Mesendoderm (in vitro differentiated cells): ENCODE data around the gene MEIOB.

Experiments used
- DNase-seq: peaks from one replicate; pipeline ENCODE4 v3.0.0; 2013
- H2AK5ac ChIP-seq: 2 replicates; pipeline ENCODE4 v1.6.1; 2013; ENCODE audit warnings: low read length, inconsistent platforms
- H2BK120ac ChIP-seq: 2 replicates; pipeline ENCODE4 v1.6.1; 2013; ENCODE audit warnings: low read depth, mild to moderate bottlenecking, low read length, moderate library complexity, mixed read lengths
- H2BK15ac ChIP-seq: replicated peaks from 2 replicates; pipeline ENCODE4 v1.6.1; 2013; ENCODE audit warnings: low read depth, mild to moderate bottlenecking, moderate library complexity
- H2BK5ac ChIP-seq: 2 replicates; pipeline ENCODE4 v1.6.1; 2013; ENCODE audit warnings: low read length, inconsistent platforms
- H3K18ac ChIP-seq: 2 replicates; pipeline ENCODE4 v1.6.1; 2013; ENCODE audit warnings: mild to moderate bottlenecking, low read length, mixed read lengths
- H3K23ac ChIP-seq: one replicate; pipeline ENCODE4 v1.6.1; 2013; ENCODE audit warnings: low read length
- H3K27ac ChIP-seq: 2 replicates; pipeline ENCODE4 v1.5.1; 2013; ENCODE audit warnings: low read depth, mild to moderate bottlenecking, inconsistent platforms, low read length, moderate library complexity
- H3K27me3 ChIP-seq: 2 replicates; pipeline ENCODE4 v1.6.1; 2013; ENCODE audit warnings: low read length, control low read depth, mild to moderate bottlenecking, inconsistent platforms; ENCODE audit not compliant: insufficient read depth, poor library complexity
- H3K36me3 ChIP-seq: 2 replicates; pipeline ENCODE4 v1.6.1; 2013; ENCODE audit warnings: low read length, inconsistent platforms; ENCODE audit not compliant: control insufficient read depth, insufficient read depth
- H3K4ac ChIP-seq: one replicate; pipeline ENCODE4 v1.6.1; 2013; ENCODE audit warnings: low read depth, mild to moderate bottlenecking, low read length, moderate library complexity
- H3K4me1 ChIP-seq: 2 replicates; pipeline ENCODE4 v1.6.1; 2013; ENCODE audit warnings: low read depth, low read length, inconsistent platforms; ENCODE audit not compliant: control insufficient read depth
- H3K4me2 ChIP-seq: 2 replicates; pipeline ENCODE4 v1.6.1; 2013; ENCODE audit warnings: low read length
- H3K4me3 ChIP-seq: 2 replicates; pipeline ENCODE4 v1.5.1; 2013; ENCODE audit warnings: mild to moderate bottlenecking, low read length
- H3K56ac ChIP-seq: one replicate; pipeline ENCODE4 v1.6.1; 2013; ENCODE audit warnings: low read length
- H3K79me1 ChIP-seq: 2 replicates; pipeline ENCODE4 v1.6.1; 2013; ENCODE audit warnings: low read length, inconsistent platforms
- H3K79me2 ChIP-seq: 2 replicates; pipeline ENCODE4 v1.6.1; 2013; ENCODE audit warnings: mild to moderate bottlenecking, low read length; ENCODE audit not compliant: control insufficient read depth, insufficient read depth
- H3K9ac ChIP-seq: 2 replicates; pipeline ENCODE4 v1.6.1; 2013; ENCODE audit warnings: low read length, inconsistent platforms
- H4K5ac ChIP-seq: one replicate; pipeline ENCODE4 v1.6.1; 2013; ENCODE audit warnings: low read length
- H4K8ac ChIP-seq: one replicate; pipeline ENCODE4 v1.6.1; 2013; ENCODE audit warnings: low read depth, mild to moderate bottlenecking, control low read depth, low read length, moderate library complexity
- WGBS: extraction: QIAGEN DNeasy Blood & Tissue Kit; methylation state at CpG from one replicate; pipeline ENCODE4 v1.1.7; 2013; ENCODE audit warnings: low lambda C conversion rate, missing lambda C conversion rate; ENCODE audit not compliant: insufficient coverage; ENCODE audit errors: extremely low coverage; 5-methylcytosine and 5-hydroxymethylcytosine counted together

The MEIOB gene

DNA sequence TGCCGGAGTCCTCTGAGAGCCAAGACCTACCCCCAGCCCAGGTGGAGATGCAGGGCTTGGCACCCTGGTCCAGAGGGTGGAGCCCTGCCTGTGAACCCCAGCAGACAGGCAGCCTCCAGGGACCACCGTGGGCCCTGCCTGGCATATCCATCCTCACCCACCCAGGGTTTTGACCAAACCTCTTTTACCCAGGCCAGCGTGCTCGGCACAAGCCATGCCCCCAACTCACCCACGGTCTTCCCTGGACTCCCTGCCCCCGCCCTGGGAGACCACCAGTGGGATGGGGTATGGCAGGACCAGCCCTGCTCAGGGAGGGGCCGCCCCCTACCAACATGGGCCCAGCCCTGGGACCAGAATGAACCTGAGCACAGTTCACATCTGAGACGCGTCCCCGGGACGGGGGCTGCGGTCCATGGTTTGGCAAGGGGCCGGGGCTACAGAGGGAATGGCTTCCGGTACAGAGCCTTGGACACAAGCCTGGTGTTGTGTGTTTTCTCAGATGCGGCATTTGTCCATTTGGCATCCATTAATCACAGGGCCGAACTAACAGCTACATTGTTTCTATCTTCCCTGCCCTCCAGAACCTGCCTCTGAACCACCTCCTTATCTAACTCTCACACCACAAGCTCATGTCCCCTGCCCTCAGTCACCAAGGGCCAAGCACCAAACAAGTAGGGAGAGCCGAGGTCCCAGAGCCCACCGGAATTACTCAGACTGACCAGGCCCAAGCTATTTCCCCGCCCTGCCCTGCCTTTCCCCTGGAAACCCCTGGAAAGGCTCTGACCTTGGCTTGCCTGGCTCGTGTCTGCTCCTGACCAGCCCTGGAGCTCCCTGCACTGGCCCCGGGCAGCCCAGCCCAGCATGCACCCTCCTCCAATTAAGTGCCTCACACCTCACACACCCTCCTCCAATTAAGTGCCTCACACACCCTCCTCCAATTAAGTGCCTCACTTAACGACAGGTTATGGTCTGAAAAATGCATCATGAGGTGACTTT is 32.2 kb upstream of the MEIOB start:
- no CpG with 5 or more reads among the region's 22 CpGs for WGBS
- DNase-seq = no peak
- H3K4me1 ChIP-seq = no peaks in the 10 kb centered on the region
- no peak overlapping the region for H3K18ac ChIP-seq
- H4K8ac ChIP-seq = no peak overlapping the region
- no peak overlapping the region for H3K4me2 ChIP-seq
- no peak overlapping the region for H2AK5ac ChIP-seq
- no peak overlapping the region for H3K27ac ChIP-seq
- H3K23ac ChIP-seq = no peak overlapping the region
- no peaks in the 10 kb centered on the region for H3K79me2 ChIP-seq
- no peak overlapping the region for H2BK120ac ChIP-seq
- no peaks in the 10 kb centered on the region for H3K27me3 ChIP-seq
- no peaks in the 10 kb centered on the region for H3K36me3 ChIP-seq
- no peak overlapping the region for H3K4ac ChIP-seq
- no peak overlapping the region for H2BK15ac ChIP-seq
- H3K9ac ChIP-seq = no peak overlapping the region
- no peak overlapping the region for H4K5ac ChIP-seq
- no peak overlapping the region for H3K56ac ChIP-seq
- no peak overlapping the region for H3K4me3 ChIP-seq
- H2BK5ac ChIP-seq = no peak overlapping the region
- no peaks in the 10 kb centered on the region for H3K79me1 ChIP-seq

- Histone ChIP-seq H3K4me3 (no peak overlapping the region), H4K8ac (no peak overlapping the region), H3K4me1 (no peaks in the 10 kb centered on the region), H2AK5ac (no peak overlapping the region), H3K23ac (no peak overlapping the region), H3K4ac (no peak overlapping the region), H2BK120ac (no peak overlapping the region), H3K79me1 (no peaks in the 10 kb centered on the region), H2BK5ac (no peak overlapping the region), H4K5ac (no peak overlapping the region), H2BK15ac (no peak overlapping the region), H3K27me3 (no peaks in the 10 kb centered on the region), H3K56ac (no peak overlapping the region), H3K4me2 (no peak overlapping the region), H3K36me3 (no peaks in the 10 kb centered on the region), H3K79me2 (no peaks in the 10 kb centered on the region), H3K9ac (no peak overlapping the region), H3K18ac (no peak overlapping the region), H3K27ac (no peak overlapping the region)
- WGBS = no CpG with 5 or more reads among the region's 13 CpGs
- no peak for DNase-seq
Observed at GRCh38 chr16:1903220-1903574, 31.2 kb upstream of the MEIOB start.

GRCh38 chr16:1902547-1903219 is 30.7 kb upstream of the MEIOB start:
- H3K27me3 ChIP-seq = no peaks in the 10 kb centered on the region

DNA sequence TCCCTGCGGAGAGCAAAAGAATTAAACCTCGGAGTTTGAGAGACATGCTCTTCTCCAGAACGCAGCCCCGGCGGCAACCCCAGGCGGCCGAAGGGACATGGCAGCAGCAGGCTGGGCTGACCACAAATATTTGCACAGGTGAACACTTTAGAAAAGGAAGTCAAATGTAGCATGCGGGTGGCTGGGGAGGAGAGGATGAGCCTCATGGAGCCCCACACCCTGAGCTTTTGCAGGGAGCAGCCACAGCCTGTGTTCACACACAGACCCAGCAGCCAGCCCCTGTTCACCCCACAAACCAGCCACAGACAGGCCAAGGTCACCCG is 28.4 kb upstream of the MEIOB start:
- H3K9ac ChIP-seq = no peak overlapping the region
- H3K4me1 ChIP-seq = no peaks in the 10 kb centered on the region
- H3K4ac ChIP-seq = no peak overlapping the region
- H4K8ac ChIP-seq = no peak overlapping the region
- H3K27ac ChIP-seq = no peak overlapping the region
- H3K4me2 ChIP-seq = no peak overlapping the region
- H3K79me1 ChIP-seq = no peaks in the 10 kb centered on the region
- H3K79me2 ChIP-seq = no peaks in the 10 kb centered on the region
- H2BK15ac ChIP-seq = no peak overlapping the region
- H3K18ac ChIP-seq = no peak overlapping the region
- H4K5ac ChIP-seq = no peak overlapping the region
- H3K27me3 ChIP-seq = no peaks in the 10 kb centered on the region
- no peak for DNase-seq
- H2BK120ac ChIP-seq = no peak overlapping the region
- no peak overlapping the region for H3K23ac ChIP-seq
- no peak overlapping the region for H2AK5ac ChIP-seq
- WGBS = no CpG with 5 or more reads among the region's 9 CpGs
- H2BK5ac ChIP-seq = no peak overlapping the region
- no peaks in the 10 kb centered on the region for H3K36me3 ChIP-seq
- no peak overlapping the region for H3K4me3 ChIP-seq
- H3K56ac ChIP-seq = no peak overlapping the region

More at GRCh38 chr16:1902547-1903219, 30.7 kb upstream of the MEIOB start:
- H2BK5ac ChIP-seq = no peak overlapping the region
- no peaks in the 10 kb centered on the region for H3K4me1 ChIP-seq
- H3K18ac ChIP-seq = no peak overlapping the region
- no peaks in the 10 kb centered on the region for H3K36me3 ChIP-seq
- no CpG with 5 or more reads among the region's 20 CpGs for WGBS
- H2BK120ac ChIP-seq = no peak overlapping the region
- no peak overlapping the region for H4K8ac ChIP-seq
- H3K9ac ChIP-seq = no peak overlapping the region
- no peak overlapping the region for H3K27ac ChIP-seq
- H3K4ac ChIP-seq = no peak overlapping the region
- H3K79me2 ChIP-seq = no peaks in the 10 kb centered on the region
- no peak overlapping the region for H3K56ac ChIP-seq
- H2AK5ac ChIP-seq = no peak overlapping the region
- no peak overlapping the region for H3K23ac ChIP-seq
- no peak overlapping the region for H3K4me2 ChIP-seq
- no peak overlapping the region for H4K5ac ChIP-seq
- H3K79me1 ChIP-seq = no peaks in the 10 kb centered on the region
- no peak overlapping the region for H3K4me3 ChIP-seq
- no peak for DNase-seq
- H2BK15ac ChIP-seq = no peak overlapping the region

- Histone ChIP-seq H3K4me1 (no peaks in the 10 kb centered on the region), H4K8ac (no peak overlapping the region), H3K79me1 (no peaks in the 10 kb centered on the region), H3K18ac (no peak overlapping the region), H3K27ac (no peak overlapping the region), H3K36me3 (no peaks in the 10 kb centered on the region), H2AK5ac (no peak overlapping the region), H3K23ac (no peak overlapping the region), H3K9ac (no peak overlapping the region), H3K4ac (no peak overlapping the region), H3K4me3 (no peak overlapping the region), H3K4me2 (no peak overlapping the region), H2BK5ac (no peak overlapping the region), H4K5ac (no peak overlapping the region), H3K56ac (no peak overlapping the region), H3K79me2 (no peaks in the 10 kb centered on the region), H3K27me3 (no peaks in the 10 kb centered on the region), H2BK15ac (no peak overlapping the region), H2BK120ac (no peak overlapping the region)
- DNase-seq = no peak
- WGBS = no CpG with 5 or more reads among the region's 16 CpGs
Observed at GRCh38 chr16:1899641-1900451, 27.9 kb upstream of the MEIOB start.
